ENCODE measurements around the gene MRPS22.

The MRPS22 gene

DNA sequence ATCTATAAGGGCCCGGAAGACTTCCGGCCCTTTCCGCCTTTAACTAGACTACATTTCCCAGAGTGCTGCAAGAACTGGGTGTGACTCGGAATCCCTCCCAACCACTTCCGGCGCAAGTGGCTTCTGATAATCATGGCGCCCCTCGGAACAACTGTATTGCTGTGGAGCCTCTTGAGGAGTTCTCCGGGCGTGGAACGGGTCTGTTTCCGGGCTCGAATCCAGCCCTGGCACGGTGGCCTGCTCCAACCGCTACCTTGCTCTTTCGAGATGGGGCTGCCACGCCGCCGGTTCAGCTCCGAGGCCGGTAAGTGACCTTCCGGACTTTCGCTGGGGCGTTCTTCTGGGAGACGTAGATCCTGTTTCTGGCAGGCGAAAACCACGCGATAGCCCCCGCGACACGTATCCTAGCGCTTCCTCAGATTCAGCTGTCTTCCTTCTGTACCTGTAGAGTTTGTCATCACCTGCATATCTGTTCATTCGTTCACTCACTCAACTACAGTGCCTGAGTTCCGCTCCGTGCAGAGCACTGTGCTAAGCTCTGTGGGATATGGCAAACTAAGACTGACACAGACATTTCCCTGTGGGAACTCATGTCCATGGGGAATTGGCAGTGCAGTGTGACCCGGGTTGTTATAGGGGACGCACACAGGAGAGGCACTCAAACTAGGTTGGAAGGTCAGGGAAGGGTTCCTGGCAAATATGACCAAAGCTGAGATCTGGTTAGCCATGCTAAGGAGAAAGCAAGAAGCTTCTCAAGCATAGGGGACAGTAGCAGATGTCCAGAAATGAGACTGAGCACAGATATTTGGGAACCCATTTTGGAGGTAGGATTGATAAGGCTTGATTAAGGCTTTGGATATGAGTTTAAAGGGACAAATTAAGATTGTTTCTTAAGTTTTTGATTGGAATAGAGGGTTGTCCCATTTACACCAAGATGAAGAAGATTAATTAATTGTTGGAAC lies at the start of gene MRPS22:
TSS of gene MRPS22 (plus strand) at position 126 of the 962 bp plus-strand sequence. CDS start at position 133, 7 bp downstream.
- Histone ChIP-seq H3K4me1 (peaks cover 0 to 18% (median 14%) of the 10 kb centered on the region in 4 donors), H3K4me3 (peak within 1 kb of the TSS; percentile 74 to 82), H3K27me3 (no peaks in the 10 kb centered on the region), H3K9me3 (no peaks in the 10 kb centered on the region), H3K36me3 (peaks cover 5 to 24% (median 21%) of the 10 kb centered on the region in 3 donors), H3K27ac (peak within 1 kb of the TSS; percentile 80 to 85)
- peak; percentile 85 to 87 for DNase-seq
- intact Hi-C loops (cut with DNase I; ENCODE audit: low total_unique reads) = no loop called here
- TF ChIP-seq, protein P1, sequence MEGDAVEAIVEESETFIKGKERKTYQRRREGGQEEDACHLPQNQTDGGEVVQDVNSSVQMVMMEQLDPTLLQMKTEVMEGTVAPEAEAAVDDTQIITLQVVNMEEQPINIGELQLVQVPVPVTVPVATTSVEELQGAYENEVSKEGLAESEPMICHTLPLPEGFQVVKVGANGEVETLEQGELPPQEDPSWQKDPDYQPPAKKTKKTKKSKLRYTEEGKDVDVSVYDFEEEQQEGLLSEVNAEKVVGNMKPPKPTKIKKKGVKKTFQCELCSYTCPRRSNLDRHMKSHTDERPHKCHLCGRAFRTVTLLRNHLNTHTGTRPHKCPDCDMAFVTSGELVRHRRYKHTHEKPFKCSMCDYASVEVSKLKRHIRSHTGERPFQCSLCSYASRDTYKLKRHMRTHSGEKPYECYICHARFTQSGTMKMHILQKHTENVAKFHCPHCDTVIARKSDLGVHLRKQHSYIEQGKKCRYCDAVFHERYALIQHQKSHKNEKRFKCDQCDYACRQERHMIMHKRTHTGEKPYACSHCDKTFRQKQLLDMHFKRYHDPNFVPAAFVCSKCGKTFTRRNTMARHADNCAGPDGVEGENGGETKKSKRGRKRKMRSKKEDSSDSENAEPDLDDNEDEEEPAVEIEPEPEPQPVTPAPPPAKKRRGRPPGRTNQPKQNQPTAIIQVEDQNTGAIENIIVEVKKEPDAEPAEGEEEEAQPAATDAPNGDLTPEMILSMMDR (IDR thresholded peaks at IDR 0.05) = no peak

DNA sequence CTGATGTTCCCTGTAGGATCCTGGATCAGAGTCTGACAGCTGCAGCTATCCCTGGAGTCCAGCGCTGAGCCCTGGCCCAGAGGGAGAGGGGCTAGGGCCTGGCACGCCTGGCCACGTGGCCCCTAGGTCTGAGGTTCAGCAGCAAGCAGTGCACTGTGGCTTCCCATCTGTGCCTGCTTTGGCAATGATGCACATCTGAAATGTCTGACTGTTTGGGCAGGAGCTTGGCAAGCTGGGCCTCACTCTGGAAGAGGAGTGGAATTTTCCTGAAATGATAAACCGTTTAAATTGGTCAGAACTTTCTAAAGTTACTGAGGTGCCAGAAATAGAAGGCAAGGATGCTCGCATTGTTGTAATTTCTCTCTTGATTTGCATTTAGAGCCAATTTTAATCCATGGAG lies 48.8 kb upstream of the MRPS22 start:
- H3K27ac ChIP-seq = no peak overlapping the region
- no peaks in the 10 kb centered on the region for H3K36me3 ChIP-seq
- intact Hi-C loops (cut with DNase I; ENCODE audit: low total_unique reads) = no loop called here
- no peaks in the 10 kb centered on the region for H3K27me3 ChIP-seq
- DNase-seq = no peak
- no peaks in the 10 kb centered on the region for H3K9me3 ChIP-seq
- H3K4me1 ChIP-seq = no peaks in the 10 kb centered on the region
- TF ChIP-seq, protein P1 (IDR thresholded peaks at IDR 0.05) = no peak
- H3K4me3 ChIP-seq = no peak overlapping the region

DNA sequence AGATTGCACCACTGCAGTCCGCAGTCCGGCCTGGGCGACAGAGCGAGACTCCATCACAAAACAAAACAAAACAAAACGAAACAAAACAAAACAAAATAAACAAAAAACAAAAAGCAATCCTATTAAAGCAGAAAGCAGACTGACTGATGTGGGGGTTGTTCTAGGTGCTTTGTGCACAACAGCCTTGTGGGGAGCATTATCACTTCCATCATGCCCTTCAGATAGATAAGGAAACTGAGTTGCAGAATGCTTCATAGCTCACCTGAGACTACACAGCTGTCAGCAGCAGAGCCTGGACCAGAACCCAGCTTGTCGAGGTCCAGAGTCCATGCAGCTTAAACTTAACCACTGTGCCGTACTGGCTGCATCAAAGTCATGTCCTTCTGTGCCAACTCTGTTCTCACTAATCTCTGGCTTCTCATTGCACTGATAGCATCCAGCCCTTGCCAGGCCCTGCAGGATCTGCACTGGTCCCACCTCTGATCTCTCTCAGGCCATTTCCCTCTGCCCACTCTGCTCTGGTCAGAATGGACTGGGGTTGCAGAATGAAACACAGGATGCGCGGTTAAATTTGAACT lies 47.6 kb upstream of the MRPS22 start:
- TF ChIP-seq, protein P1 (IDR thresholded peaks at IDR 0.05) = no peak
- intact Hi-C loops (cut with DNase I; ENCODE audit: low total_unique reads) = no loop called here
- Histone ChIP-seq H3K4me1 (no peaks in the 10 kb centered on the region), H3K4me3 (no peak overlapping the region), H3K36me3 (no peaks in the 10 kb centered on the region), H3K27ac (no peak overlapping the region), H3K27me3 (no peaks in the 10 kb centered on the region), H3K9me3 (no peaks in the 10 kb centered on the region)
- DNase-seq = no peak

DNA sequence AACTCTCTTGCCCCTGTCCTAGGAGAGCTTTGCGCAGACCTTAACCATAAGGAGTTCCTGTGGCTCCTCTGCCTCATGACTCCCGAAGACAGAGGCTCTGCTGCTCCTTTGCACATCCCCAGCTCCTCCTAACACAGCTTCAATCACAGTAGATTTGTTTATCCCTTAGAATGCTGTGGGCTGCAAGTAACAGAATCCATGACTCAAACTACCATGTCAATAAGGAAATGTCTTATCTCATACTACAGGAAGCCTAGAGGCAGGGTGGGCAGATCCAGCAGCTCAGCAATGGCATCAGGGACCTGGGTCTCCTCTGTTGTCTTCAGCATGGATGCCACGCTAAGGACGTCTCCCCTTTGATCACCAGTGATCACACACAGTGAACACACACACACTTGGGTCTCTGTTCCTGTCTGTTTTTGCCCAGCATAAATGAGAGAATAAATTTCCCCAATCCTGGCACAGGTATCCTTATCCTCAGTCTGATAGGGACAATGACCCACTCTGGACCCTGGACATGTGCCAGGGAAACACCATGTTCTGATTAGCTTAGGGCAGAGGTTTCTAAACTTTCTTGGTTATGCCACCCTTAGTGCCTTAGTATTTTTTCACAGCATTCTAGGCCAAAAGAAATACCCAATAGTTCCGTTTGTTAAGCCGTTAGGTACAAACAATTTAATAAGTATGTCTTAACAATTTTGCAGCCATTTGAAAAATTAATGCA lies 46.1 kb upstream of the MRPS22 start:
- H3K9me3 ChIP-seq = no peaks in the 10 kb centered on the region
- no peak overlapping the region for H3K4me3 ChIP-seq
- no peak overlapping the region for H3K27ac ChIP-seq
- intact Hi-C loops (cut with DNase I; ENCODE audit: low total_unique reads) = no loop called here
- no peaks in the 10 kb centered on the region for H3K36me3 ChIP-seq
- no peak for DNase-seq
- H3K27me3 ChIP-seq = no peaks in the 10 kb centered on the region
- H3K4me1 ChIP-seq = no peaks in the 10 kb centered on the region
- TF ChIP-seq, protein P1 (IDR thresholded peaks at IDR 0.05) = no peak

DNA sequence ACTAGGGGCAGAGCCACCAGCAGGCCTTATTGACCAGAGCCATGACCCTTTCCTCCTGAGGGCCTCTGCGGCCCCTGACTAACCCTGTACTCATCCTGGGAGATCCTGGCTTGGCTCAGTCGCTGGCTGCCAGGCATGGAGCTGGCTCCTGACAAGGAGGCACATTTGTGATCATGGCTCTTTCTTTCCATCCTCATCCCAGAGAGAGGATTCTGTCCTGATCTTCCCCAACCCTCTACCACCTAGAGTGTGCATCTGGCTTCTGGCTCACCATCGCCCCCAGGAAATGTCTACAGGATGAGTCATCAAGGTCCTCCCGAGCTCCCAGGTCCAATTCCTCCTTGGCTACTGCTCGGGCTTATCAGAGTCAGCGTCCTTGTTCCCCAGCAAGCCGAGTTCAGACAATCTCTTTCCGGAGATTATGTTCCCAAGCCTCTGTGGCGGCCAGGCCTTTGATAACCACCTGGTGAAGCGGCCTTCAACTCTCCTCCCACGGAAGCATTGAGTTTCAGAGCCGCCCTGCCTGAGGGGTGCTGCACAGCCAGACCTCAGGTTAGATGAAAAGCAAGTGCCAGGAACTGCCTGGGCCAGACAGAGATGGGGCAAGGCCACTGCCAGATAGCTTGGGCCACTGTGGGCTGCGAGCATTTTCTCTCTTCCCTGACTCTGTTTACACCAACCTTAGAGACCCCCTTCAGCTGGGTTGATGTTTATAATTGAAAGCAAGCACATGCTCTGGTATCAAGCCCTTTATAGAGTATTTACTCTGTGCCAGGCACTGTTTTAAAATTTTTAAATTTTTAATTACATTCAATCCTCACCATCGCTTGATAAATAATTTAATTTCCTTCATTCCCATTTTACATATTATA lies 44.3 kb upstream of the MRPS22 start:
- intact Hi-C loops (cut with DNase I; ENCODE audit: low total_unique reads) = no loop called here
- Histone ChIP-seq H3K4me1 (no peaks in the 10 kb centered on the region), H3K27me3 (no peaks in the 10 kb centered on the region), H3K27ac (no peak overlapping the region), H3K9me3 (no peaks in the 10 kb centered on the region), H3K36me3 (no peaks in the 10 kb centered on the region), H3K4me3 (no peak overlapping the region)
- no peak for DNase-seq
- TF ChIP-seq, protein P1 (IDR thresholded peaks at IDR 0.05) = no peak
